GM18499 (cell line): Measurements from ENCODE around the gene MAPK8IP3.

Experiments
- ATAC-seq: cut with Tn5 transposase; IDR thresholded peaks from one replicate; pipeline ENCODE4 v1.9.1; 2021; ENCODE audit warnings: moderate number of reproducible peaks; ENCODE audit not compliant: insufficient read depth, unreplicated experiment

MAPK8IP3 gene

GRCh38 chr16:1705688-1706385 lies at the start of gene MAPK8IP3:
Gene MAPK8IP3, plus strand, starts transcription at chr16:1706195. Its CDS starts 145 bp downstream, at chr16:1706340.
- ATAC-seq = peak; percentile 40

- ATAC-seq = no peak
Measured at GRCh38 chr16:1656808-1657617, 49.0 kb upstream of the MAPK8IP3 start.

GRCh38 chr16:1657841-1658240 lies 48.2 kb upstream of the MAPK8IP3 start:
- no peak for ATAC-seq

- ATAC-seq = no peak
Measured at GRCh38 chr16:1659031-1659430, 47.0 kb upstream of the MAPK8IP3 start.

GRCh38 chr16:1661826-1662225 lies 44.2 kb upstream of the MAPK8IP3 start:
- ATAC-seq = no peak

GRCh38 chr16:1662543-1662942 lies 43.5 kb upstream of the MAPK8IP3 start:
- no peak for ATAC-seq

- no peak for ATAC-seq
Measured at GRCh38 chr16:1665829-1666228, 40.2 kb upstream of the MAPK8IP3 start.

- no peak for ATAC-seq
Measured at GRCh38 chr16:1666316-1666715, 39.7 kb upstream of the MAPK8IP3 start.

- ATAC-seq = no peak
Measured at GRCh38 chr16:1667271-1667670, 38.7 kb upstream of the MAPK8IP3 start.

GRCh38 chr16:1667916-1668315 lies 38.1 kb upstream of the MAPK8IP3 start:
- ATAC-seq = no peak

GRCh38 chr16:1668612-1669319 lies 37.2 kb upstream of the MAPK8IP3 start:
- ATAC-seq = no peak

GRCh38 chr16:1669698-1670097 lies 36.3 kb upstream of the MAPK8IP3 start:
- no peak for ATAC-seq

- no peak for ATAC-seq
Measured at GRCh38 chr16:1670371-1670770, 35.6 kb upstream of the MAPK8IP3 start.

- no peak for ATAC-seq
Measured at GRCh38 chr16:1670866-1671265, 35.1 kb upstream of the MAPK8IP3 start.

GRCh38 chr16:1673424-1674151 lies 32.4 kb upstream of the MAPK8IP3 start:
- no peak for ATAC-seq

- ATAC-seq = no peak
Measured at GRCh38 chr16:1674306-1674705, 31.7 kb upstream of the MAPK8IP3 start.

- no peak for ATAC-seq
Measured at GRCh38 chr16:1674751-1675664, 31.0 kb upstream of the MAPK8IP3 start.

- no peak for ATAC-seq
Measured at GRCh38 chr16:1676661-1677060, 29.3 kb upstream of the MAPK8IP3 start.

- no peak for ATAC-seq
Measured at GRCh38 chr16:1677339-1677738, 28.7 kb upstream of the MAPK8IP3 start.
